Activated T-helper 1 cell treated with Interleukin-2 at 50 U/mL for 16 hours (primary cell): ENCODE data around the gene UBE2J2.

Experiments used
- DNase-seq: peaks from one replicate; pipeline ENCODE4 v3.0.0-alpha.2; 2020; ENCODE audit warnings: low read depth

UBE2J2 gene

GRCh38 chr1:1239614-1240347 lies 33.9 kb downstream of the UBE2J2 start:
- no peak for DNase-seq

GRCh38 chr1:1239227-1239613 lies 34.4 kb downstream of the UBE2J2 start:
- no peak for DNase-seq

DNA sequence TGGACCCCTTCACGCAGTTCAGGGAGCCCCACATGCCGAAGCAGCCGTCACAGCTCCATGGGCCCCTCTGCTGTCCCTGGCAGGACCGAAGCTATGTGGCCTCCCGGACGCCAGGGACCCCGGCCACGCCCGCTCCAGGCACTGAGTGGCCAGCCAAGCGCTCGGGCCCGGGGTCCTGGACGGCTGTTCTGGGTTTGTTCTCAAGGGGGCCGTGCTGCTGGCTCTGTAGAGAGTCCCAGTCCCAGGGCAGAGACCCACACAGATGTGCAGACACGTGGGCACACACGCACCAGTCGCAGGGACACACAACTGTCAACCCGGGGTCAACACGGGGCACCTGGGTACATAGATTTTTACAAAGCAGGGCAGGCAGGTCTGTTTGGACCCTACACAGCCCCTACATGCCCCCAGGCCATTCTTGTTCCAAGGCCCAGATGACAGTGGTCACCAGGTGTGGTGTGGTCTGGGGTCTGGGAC lies 34.9 kb downstream of the UBE2J2 start:
- no peak for DNase-seq

GRCh38 chr1:1237874-1238701 lies 35.6 kb downstream of the UBE2J2 start:
- no peak for DNase-seq

GRCh38 chr1:1236945-1237873 lies 36.4 kb downstream of the UBE2J2 start:
- no peak for DNase-seq

DNA sequence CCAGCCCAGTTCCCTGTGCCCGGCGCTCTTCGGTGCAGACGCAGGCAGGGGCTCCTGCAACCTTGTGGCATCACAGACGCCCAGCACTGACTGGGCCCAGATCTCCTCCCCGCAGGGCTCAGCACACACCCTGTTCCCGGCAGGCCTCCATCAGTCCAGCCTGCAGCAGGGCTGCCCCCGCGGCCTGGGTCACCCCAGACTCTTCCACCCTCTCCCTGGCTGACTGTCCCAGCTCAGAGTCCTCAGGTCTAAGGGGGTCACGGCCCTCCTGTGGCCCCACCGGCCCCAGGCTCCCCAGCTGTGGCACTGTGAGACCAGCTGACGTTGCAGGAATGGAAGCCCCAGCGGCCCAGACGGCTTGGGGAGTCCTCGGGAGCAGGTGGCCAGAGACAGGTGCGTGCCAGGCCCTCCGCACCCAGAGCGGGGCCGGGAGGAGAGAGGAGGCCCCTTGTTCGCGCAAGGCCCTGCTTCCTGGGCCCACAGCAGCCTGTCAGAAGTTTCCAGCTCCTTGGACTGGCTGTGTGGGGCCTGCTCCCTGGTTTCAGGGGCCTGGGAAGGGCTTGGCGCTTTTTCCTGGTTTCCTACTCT lies 37.4 kb downstream of the UBE2J2 start:
- no peak for DNase-seq

DNA sequence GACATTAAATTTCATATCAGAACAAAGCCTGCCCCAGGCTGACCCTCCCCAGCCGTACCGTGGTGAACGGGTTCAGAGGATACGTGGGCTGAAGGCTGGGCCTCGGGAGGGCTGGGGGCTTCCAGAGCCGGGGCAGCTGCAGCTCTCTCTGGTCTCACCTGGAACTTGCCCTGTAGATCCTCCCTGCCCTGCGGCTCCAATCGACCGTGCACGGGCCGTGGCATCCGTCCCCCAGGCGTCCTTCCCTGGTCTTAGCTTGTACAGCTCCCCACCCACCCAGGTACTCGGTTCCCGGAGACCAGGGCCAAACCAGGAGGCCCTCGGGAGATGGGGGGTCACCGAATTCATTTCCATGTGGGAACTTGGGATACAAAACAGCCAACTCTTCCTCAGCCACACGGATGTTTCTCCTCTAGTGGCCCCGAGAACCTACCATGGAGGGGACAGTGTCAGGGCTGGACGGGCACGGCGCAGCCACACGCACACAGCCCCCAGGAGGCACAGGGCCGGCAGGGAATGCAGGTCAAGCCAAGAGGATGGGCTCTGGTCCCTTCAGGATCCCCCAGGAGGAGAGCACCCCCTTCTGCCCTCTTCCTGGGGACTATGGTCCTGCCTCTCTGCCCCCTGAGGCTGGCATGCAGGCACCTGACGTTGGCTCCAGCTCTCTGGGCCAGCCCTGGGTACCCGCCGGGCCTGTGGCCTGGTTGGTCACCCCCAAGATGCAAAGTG lies 38.5 kb downstream of the UBE2J2 start:
- DNase-seq: no peak

GRCh38 chr1:1234180-1234808 lies 39.4 kb downstream of the UBE2J2 start:
- DNase-seq: no peak

DNA sequence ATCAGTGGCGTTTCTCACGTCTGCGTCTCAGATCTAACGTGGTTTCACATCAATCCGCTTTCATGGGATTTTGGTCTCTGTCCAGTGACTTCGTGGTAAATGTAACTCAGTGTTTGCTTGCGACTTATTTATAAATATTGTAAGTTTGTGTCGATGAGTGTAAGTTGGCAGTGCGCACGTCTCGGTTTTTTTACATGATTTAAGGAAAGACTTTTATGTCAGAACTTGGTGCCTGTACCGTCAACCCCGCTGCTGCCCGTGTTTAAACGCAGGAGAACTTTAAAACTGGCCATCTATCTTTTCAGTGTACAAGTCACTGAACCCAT lies 40.1 kb downstream of the UBE2J2 start:
- DNase-seq: no peak

DNA sequence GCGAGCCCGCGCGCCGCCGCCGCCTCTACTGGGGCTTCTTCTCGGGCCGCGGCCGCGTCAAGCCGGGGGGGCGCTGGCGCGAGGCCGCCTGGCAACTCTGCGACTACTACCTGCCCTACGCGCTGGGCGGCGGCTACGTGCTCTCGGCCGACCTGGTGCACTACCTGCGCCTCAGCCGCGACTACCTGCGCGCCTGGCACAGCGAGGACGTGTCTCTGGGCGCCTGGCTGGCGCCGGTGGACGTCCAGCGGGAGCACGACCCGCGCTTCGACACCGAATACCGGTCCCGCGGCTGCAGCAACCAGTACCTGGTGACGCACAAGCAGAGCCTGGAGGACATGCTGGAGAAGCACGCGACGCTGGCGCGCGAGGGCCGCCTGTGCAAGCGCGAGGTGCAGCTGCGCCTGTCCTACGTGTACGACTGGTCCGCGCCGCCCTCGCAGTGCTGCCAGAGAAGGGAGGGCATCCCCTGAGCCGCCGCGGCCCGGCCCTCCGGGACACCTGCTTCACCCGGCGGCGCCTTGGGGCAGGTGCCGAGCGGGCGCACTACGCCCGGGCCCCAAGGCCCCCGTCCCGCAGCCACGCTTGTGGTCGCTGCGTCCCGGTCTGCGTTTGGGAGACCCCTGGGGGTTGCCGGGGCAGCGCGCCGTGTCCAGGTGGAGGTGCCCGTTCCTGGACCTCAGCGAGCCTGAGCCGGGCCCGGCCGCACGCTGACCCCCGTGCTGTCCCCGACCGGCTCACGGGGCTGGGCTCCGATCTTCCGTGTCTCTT lies 40.7 kb downstream of the UBE2J2 start:
- no peak for DNase-seq

- no peak for DNase-seq
Observed at GRCh38 chr1:1232208-1232795, 41.4 kb downstream of the UBE2J2 start, which contains the start of gene B3GALT6. B3GALT6 (plus strand) TSS chr1:1232237; CDS start chr1:1232279, 42 bp downstream.

DNA sequence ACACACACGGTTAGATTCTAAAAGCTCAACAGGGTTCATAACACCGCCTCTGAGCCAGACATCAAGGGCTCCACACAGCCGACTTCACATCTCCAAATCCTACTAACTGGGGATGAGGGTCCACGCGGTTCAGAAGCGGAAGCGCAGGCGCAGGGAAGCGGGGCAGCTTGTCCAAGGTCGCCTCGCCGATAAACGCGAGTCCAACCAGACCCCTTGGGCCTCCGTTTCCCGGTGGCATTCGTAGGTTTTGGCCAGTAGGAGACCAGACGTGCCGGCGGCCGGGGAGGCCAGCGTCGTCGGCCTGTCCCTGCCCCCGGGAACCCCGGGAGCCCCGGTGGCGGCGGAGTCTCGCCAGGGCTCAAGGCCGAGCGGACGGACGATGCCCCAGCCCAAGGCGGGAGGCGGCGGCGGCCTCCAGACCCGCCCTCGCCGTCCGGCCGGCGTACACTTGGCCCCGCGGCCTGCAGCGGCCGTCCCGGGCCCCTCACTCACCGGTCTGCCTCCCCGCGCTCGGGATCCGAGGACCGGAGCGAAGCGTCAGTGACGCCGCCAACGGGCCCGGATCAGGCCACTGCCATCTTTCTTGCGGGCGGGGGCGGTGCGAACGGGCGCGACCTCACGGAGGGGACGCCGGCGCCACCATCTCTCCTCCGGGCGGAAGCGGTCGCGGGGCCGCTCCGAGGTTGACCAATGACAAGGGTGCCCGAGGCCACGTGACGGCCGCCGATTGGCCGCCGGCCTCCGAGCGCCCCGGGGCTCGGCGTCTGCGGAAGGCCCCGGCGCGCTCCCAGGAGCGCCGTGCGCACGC lies 42.0 kb downstream of the UBE2J2 start, which contains the start of gene SDF4:
Gene SDF4 (minus strand): TSS at position 602 of the 808 bp plus-strand sequence. CDS start 3,229 bp downstream, outside the sequence.
- DNase-seq: peak; percentile 96

GRCh38 chr1:1230656-1231399 lies 42.8 kb downstream of the UBE2J2 start:
- DNase-seq: no peak

DNA sequence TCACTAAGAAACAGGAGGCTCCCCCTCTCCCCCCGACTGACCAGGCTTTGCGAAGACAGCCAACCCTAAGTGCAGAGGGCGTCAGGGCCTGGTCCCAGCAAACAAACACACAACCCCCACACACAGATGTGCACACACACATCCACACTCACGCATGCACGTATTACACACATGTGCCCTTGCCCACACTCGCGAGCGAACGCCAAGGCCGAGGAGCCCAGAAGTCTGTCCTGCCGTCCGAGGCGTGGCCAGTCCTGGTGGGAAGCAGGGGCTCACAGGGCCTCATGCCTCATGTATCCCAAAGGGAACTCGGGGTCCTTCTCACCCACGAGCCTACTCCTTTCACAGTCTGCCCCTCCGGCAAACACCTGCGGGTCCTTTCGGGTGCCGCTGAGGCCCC lies 43.9 kb downstream of the UBE2J2 start:
- DNase-seq: no peak

GRCh38 chr1:1228596-1229321 lies 44.9 kb downstream of the UBE2J2 start:
- DNase-seq: no peak

DNA sequence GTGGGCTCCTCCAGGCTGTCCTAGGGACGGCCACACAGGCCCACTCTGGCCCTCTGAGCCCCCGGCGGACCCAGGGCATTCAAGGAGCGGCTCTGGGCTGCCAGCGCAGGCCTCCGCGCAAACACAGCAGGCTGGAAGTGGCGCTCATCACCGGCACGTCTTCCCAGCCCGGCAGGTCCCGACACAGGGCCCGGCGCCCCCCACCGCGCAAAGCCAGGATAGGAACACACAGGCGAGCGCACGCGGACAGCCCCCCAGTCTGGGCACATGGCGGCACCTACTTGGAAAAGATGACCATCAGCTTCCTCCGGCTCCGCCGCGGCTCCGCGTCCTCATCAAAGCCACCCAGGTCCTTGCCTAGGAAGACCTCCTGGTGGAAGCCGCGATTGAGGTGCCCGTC lies 45.5 kb downstream of the UBE2J2 start:
- DNase-seq: no peak

DNA sequence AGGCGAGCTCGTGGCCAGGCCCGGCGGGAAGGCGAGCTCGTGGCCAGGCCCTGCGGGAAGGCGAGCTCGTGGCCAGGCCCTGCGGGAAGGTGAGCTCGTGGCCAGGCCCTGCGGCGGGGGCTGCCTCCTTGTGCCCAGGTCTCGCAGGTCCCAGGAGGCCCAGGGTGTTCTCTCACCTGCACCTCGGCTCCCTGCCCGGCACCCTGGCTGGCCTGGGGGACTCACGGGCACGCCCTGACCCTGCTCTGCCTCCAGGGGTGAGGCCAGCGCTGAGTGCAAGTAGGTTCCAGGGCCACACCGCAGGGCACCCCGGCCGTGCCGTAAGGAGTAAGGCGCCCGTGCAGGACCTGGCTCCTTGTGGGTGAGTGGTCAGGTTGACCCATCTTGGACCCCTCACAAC lies 46.3 kb downstream of the UBE2J2 start:
- DNase-seq: no peak
